ENCODE results near the gene TCF20.

GRCh38 chr22:42298746-42299145 is 28.3 kb upstream of the TCF20 start:
- TF ChIP-seq CTCF (IDR thresholded peaks at IDR 0.05) (no peak), POLR2A (IDR thresholded peaks at IDR 0.05) (no peak)
